H1 (cell line): ENCODE measurements around the gene DNAL4. TPM values are rescaled to one million over a fixed set of nuclear protein-coding genes. Genes with fewer than 3 reads are reported as not detected.

Experiments
- CTBP2 ChIP-seq: IDR thresholded peaks from 2 replicates; pipeline ENCODE4 v1.7.0; 2011; ENCODE audit warnings: borderline replicate concordance, mild to moderate bottlenecking, moderate library complexity, mixed read lengths, low read length; ENCODE audit not compliant: insufficient read depth, insufficient read length
- NANOG ChIP-seq: IDR thresholded peaks from 2 replicates; pipeline ENCODE4 v1.6.1; 2011; ENCODE audit warnings: low read length, low read depth, mild to moderate bottlenecking, inconsistent platforms; ENCODE audit not compliant: insufficient read depth, poor library complexity, severe bottlenecking
- polyA plus RNA-seq, 7 experiments: library from polyadenylated mRNA; depleted of rRNA in 3 of 7; stranded (reverse) in 5 of 7; unstranded in 2 of 7; fragments of >200 nt in 5 of 7; fragments of 200-250 nt in 2 of 7; gene quantifications; 1 replicate in 5 of 7; 2 replicates in 1 of 7; 4 replicates in 1 of 7; pipeline versions ENCODE4 v1.2.1 to v1.2.3, GENCODE V29; 2011 to 2013; ENCODE audit warnings: missing spikeins in 2 of 7, mixed read lengths in 2 of 7
- total RNA-seq: library from RNA; stranded (reverse); fragmentation: NEBNext Ultra II Directional; extraction: Animal tissue kit (Norgen Biotek cat#: 25700); gene quantifications from 2 replicates; pipeline ENCODE4 v1.2.1, GENCODE V29; 2021
- TF ChIP-seq, protein P1 (sequence below): IDR thresholded peaks from 2 replicates; pipeline ENCODE4 v1.6.1; 2012; ENCODE audit warnings: low read length, inconsistent platforms

DNAL4 gene
- total and polyA plus RNA-seq, 2 of the 8 experiments (the other 6 are each of a cell fraction or from before 2014, with no cell fraction given): 8.8 to 14.0 TPM

DNA sequence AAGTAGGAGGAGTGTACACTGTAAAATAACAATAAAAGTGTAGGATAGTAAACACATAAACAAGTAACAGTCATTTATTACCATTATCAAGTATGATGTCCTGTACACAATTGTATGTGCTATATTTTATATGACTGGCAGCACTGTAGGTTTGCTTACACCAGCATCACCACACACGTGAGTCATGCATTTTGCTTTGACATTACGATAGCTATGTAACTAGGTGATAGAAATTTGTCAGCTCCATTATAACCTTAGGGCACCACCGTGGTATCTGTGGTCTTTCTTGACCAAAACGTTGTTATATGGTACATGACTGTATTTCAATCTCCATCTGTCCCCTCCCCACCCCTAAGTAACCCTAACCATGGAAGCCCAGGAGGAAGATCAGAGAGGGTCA lies 1.1 kb downstream of the DNAL4 start (continued):
- TF ChIP-seq CTBP2: no peak
- TF ChIP-seq, protein P1, sequence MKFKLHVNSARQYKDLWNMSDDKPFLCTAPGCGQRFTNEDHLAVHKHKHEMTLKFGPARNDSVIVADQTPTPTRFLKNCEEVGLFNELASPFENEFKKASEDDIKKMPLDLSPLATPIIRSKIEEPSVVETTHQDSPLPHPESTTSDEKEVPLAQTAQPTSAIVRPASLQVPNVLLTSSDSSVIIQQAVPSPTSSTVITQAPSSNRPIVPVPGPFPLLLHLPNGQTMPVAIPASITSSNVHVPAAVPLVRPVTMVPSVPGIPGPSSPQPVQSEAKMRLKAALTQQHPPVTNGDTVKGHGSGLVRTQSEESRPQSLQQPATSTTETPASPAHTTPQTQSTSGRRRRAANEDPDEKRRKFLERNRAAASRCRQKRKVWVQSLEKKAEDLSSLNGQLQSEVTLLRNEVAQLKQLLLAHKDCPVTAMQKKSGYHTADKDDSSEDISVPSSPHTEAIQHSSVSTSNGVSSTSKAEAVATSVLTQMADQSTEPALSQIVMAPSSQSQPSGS: no peak
- TF ChIP-seq NANOG: no peak
